Activated CD4-positive, alpha-beta T cell treated with anti-CD3 and anti-CD28 coated beads for 36 hours (primary cell): ENCODE data around the gene OR2V1. TPM values are rescaled to one million over a fixed set of nuclear protein-coding genes. Genes with fewer than 3 reads are reported as not detected.
"Not testable (repeated sequence)": the region's sequence is repeated elsewhere in the genome, so short reads cannot be mapped to it uniquely, and the experiment has no call there.

Experiments
- ATAC-seq: fragments of 200-7000 bp; cut with Tn5 transposase; one replicate; pipeline ENCODE4 v1.10.0; 2021; ENCODE audit warnings: mild to moderate bottlenecking, moderate library complexity
- CTCF ChIA-PET: fragments of 350-600 bp; sonication (Branson Sonifier 250); formaldehyde crosslinking; loops from one replicate; lab custom pipeline; 2021; ENCODE audit warnings: antibody characterized with exemption; lab: Charles Lee
- POLR2A ChIA-PET: fragments of 350-600 bp; sonication (Branson Sonifier 250); formaldehyde crosslinking; loops from one replicate; lab custom pipeline; 2021; ENCODE audit warnings: antibody characterized with exemption, inconsistent platforms; lab: Charles Lee
- DNase-seq: peaks from one replicate; pipeline ENCODE4 v3.0.0-alpha.2; 2020
- H3K27ac Mint-ChIP-seq: one replicate; pipeline ENCODE4 v1.8.0; 2021; ENCODE audit warnings: mixed read lengths
- H3K27me3 Mint-ChIP-seq: one replicate; pipeline ENCODE4 v1.8.0; 2021; ENCODE audit warnings: mixed read lengths
- H3K36me3 Mint-ChIP-seq: one replicate; pipeline ENCODE4 v1.8.0; 2021; ENCODE audit warnings: low read depth, mixed read lengths
- H3K4me1 Mint-ChIP-seq: one replicate; pipeline ENCODE4 v1.8.0; 2021; ENCODE audit warnings: mixed read lengths
- H3K4me3 Mint-ChIP-seq: one replicate; pipeline ENCODE4 v1.8.0; 2021; ENCODE audit warnings: mild to moderate bottlenecking, moderate library complexity, mixed read lengths
- H3K9me3 Mint-ChIP-seq: one replicate; pipeline ENCODE4 v1.8.0; 2021; ENCODE audit warnings: low read depth, mixed read lengths
- intact Hi-C, 2 experiments: fragments of 100-400 bp; cut with DNase I in 1 of 2; cut with micrococcal nuclease in 1 of 2; formaldehyde crosslinking; loops; one replicate each; pipeline versions ENCODE4 v1.14.2 to v1.15.1; 2022 to 2024; cut with DNase I, micrococcal nuclease
- total RNA-seq, 2 experiments: library from RNA; stranded (reverse); gene quantifications; one replicate each; pipeline ENCODE4 v1.2.3, GENCODE V29; 2021

OR2V1 gene
- total RNA-seq, 2 experiments from 2014 or later, result not detected

- intact Hi-C loops, result no loop called here
- no peaks in the 10 kb centered on the region for H3K4me1 Mint-ChIP-seq
- DNase-seq, result no peak
- POLR2A ChIA-PET, result no interaction called here
- no peaks in the 10 kb centered on the region for H3K36me3 Mint-ChIP-seq
- peaks cover 31% of the 10 kb centered on the region for H3K27me3 Mint-ChIP-seq
- no peak for ATAC-seq
- H3K9me3 Mint-ChIP-seq, result peaks cover 17% of the 10 kb centered on the region
- H3K27ac Mint-ChIP-seq, result no peak overlapping the region
- CTCF ChIA-PET, result no interaction called here
- no peak overlapping the region for H3K4me3 Mint-ChIP-seq
Observed at GRCh38 chr5:181142054-181142453, 11.1 kb upstream of the OR2V1 start.

GRCh38 chr5:181140766-181141165, 9.8 kb upstream of the OR2V1 start:
- Mint-ChIP-seq H3K4me3 (no peak overlapping the region), H3K9me3 (peaks cover 17% of the 10 kb centered on the region), H3K4me1 (no peaks in the 10 kb centered on the region), H3K27ac (no peak overlapping the region), H3K27me3 (peaks cover 29% of the 10 kb centered on the region), H3K36me3 (no peaks in the 10 kb centered on the region)
- CTCF ChIA-PET, result interaction anchor here (1.1 kb wide), 1 partner anchor 44 kb away, joined by 3 read pairs; no protein-coding TSS in a partner anchor
- ATAC-seq (no peak), DNase-seq (no peak)
- intact Hi-C loops, result no loop called here
- POLR2A ChIA-PET, result no interaction called here

GRCh38 chr5:181138258-181138657, 7.3 kb upstream of the OR2V1 start:
- intact Hi-C loops, result no loop called here
- Mint-ChIP-seq H3K36me3 (no peaks in the 10 kb centered on the region), H3K4me3 (no peak overlapping the region), H3K27ac (no peak overlapping the region), H3K4me1 (no peaks in the 10 kb centered on the region), H3K9me3 (peaks cover 13% of the 10 kb centered on the region), H3K27me3 (peaks cover 28% of the 10 kb centered on the region)
- ChIA-PET POLR2A (no interaction called here), CTCF (no interaction called here)
- DNase-seq (no peak), ATAC-seq (no peak)

GRCh38 chr5:181136361-181136955, 5.5 kb upstream of the OR2V1 start:
- intact Hi-C loops, result no loop called here
- Mint-ChIP-seq H3K9me3 (peaks cover 13% of the 10 kb centered on the region), H3K27me3 (peaks cover 27% of the 10 kb centered on the region), H3K36me3 (no peaks in the 10 kb centered on the region), H3K27ac (no peak overlapping the region), H3K4me3 (no peak overlapping the region), H3K4me1 (no peaks in the 10 kb centered on the region)
- ATAC-seq (no peak), DNase-seq (no peak)
- ChIA-PET POLR2A (no interaction called here), CTCF (interaction anchor here (0.7 kb wide), 1 partner anchor 85 kb away, joined by 3 read pairs; no protein-coding TSS in a partner anchor)

GRCh38 chr5:181134259-181134658, 3.3 kb upstream of the OR2V1 start:
- intact Hi-C loops, result no loop called here
- Mint-ChIP-seq H3K27me3 (peaks cover 26% of the 10 kb centered on the region), H3K9me3 (peaks cover 7% of the 10 kb centered on the region), H3K27ac (no peak overlapping the region), H3K4me3 (no peak overlapping the region), H3K36me3 (no peaks in the 10 kb centered on the region), H3K4me1 (no peaks in the 10 kb centered on the region)
- ATAC-seq, result no peak
- POLR2A ChIA-PET, result no interaction called here
- no peak for DNase-seq
- CTCF ChIA-PET, result no interaction called here

GRCh38 chr5:181133610-181134231, 2.8 kb upstream of the OR2V1 start:
- H3K27me3 Mint-ChIP-seq, result peaks cover 28% of the 10 kb centered on the region
- ChIA-PET CTCF (no interaction called here), POLR2A (no interaction called here)
- no peak overlapping the region for H3K27ac Mint-ChIP-seq
- DNase-seq (no peak), ATAC-seq (no peak)
- no peak overlapping the region for H3K4me3 Mint-ChIP-seq
- no peaks in the 10 kb centered on the region for H3K4me1 Mint-ChIP-seq
- H3K9me3 Mint-ChIP-seq, result peaks cover 5% of the 10 kb centered on the region
- intact Hi-C loops, result no loop called here
- no peaks in the 10 kb centered on the region for H3K36me3 Mint-ChIP-seq

- Mint-ChIP-seq H3K4me3 (no peak overlapping the region), H3K27ac (no peak overlapping the region), H3K9me3 (peaks cover 3% of the 10 kb centered on the region), H3K4me1 (no peaks in the 10 kb centered on the region), H3K27me3 (peaks cover 33% of the 10 kb centered on the region), H3K36me3 (no peaks in the 10 kb centered on the region)
- ATAC-seq, result no peak
- intact Hi-C loops, result no loop called here
- ChIA-PET CTCF (no interaction called here), POLR2A (no interaction called here)
- no peak for DNase-seq
Observed at GRCh38 chr5:181133083-181133482, 2.1 kb upstream of the OR2V1 start.

GRCh38 chr5:181131514-181131913, 545 bp upstream of the OR2V1 start:
- ChIA-PET CTCF (interaction anchor here (0.6 kb wide), 1 partner anchor 821 kb away, joined by 3 read pairs; no protein-coding TSS in a partner anchor), POLR2A (no interaction called here)
- no peak overlapping the region for H3K4me3 Mint-ChIP-seq
- H3K36me3 Mint-ChIP-seq, result no peaks in the 10 kb centered on the region
- no peak for ATAC-seq
- H3K27me3 Mint-ChIP-seq, result peaks cover 41% of the 10 kb centered on the region
- no peaks in the 10 kb centered on the region for H3K4me1 Mint-ChIP-seq
- H3K9me3 Mint-ChIP-seq, result no peaks in the 10 kb centered on the region
- no peak overlapping the region for H3K27ac Mint-ChIP-seq
- intact Hi-C loops, result no loop called here
- no peak for DNase-seq

- H3K4me1 Mint-ChIP-seq, CTCF ChIA-PET, H3K4me3 Mint-ChIP-seq, H3K36me3 Mint-ChIP-seq, H3K27ac Mint-ChIP-seq, H3K9me3 Mint-ChIP-seq, POLR2A ChIA-PET, DNase-seq, intact Hi-C loops, ATAC-seq: not testable (repeated sequence)
- H3K27me3 Mint-ChIP-seq, result peaks cover 45% of the 10 kb centered on the region
Observed at GRCh38 chr5:181130081-181130480, 888 bp downstream of the OR2V1 start.

- H3K27ac Mint-ChIP-seq, result no peak overlapping the region
- no peak for DNase-seq
- ATAC-seq, result no peak
- no peaks in the 10 kb centered on the region for H3K36me3 Mint-ChIP-seq
- intact Hi-C loops, result no loop called here
- no peak overlapping the region for H3K4me3 Mint-ChIP-seq
- no peaks in the 10 kb centered on the region for H3K9me3 Mint-ChIP-seq
- ChIA-PET CTCF (no interaction called here), POLR2A (no interaction called here)
- H3K27me3 Mint-ChIP-seq, result peaks cover 45% of the 10 kb centered on the region
- H3K4me1 Mint-ChIP-seq, result no peaks in the 10 kb centered on the region
Observed at GRCh38 chr5:181129601-181130000, 1.4 kb downstream of the OR2V1 start.

- Mint-ChIP-seq H3K9me3 (no peaks in the 10 kb centered on the region), H3K36me3 (no peaks in the 10 kb centered on the region), H3K4me1 (no peaks in the 10 kb centered on the region), H3K27me3 (peaks cover 50% of the 10 kb centered on the region), H3K27ac (no peak overlapping the region), H3K4me3 (no peak overlapping the region)
- POLR2A ChIA-PET, result no interaction called here
- CTCF ChIA-PET, result no interaction called here
- no peak for ATAC-seq
- intact Hi-C loops, result no loop called here
- no peak for DNase-seq
Observed at GRCh38 chr5:181127907-181128626, 2.9 kb downstream of the OR2V1 start.

- intact Hi-C loops, result no loop called here
- no peaks in the 10 kb centered on the region for H3K4me1 Mint-ChIP-seq
- H3K27me3 Mint-ChIP-seq, result peaks cover 53% of the 10 kb centered on the region
- no peaks in the 10 kb centered on the region for H3K36me3 Mint-ChIP-seq
- ChIA-PET POLR2A (no interaction called here), CTCF (no interaction called here)
- no peaks in the 10 kb centered on the region for H3K9me3 Mint-ChIP-seq
- H3K27ac Mint-ChIP-seq, result no peak overlapping the region
- H3K4me3 Mint-ChIP-seq, result no peak overlapping the region
- no peak for ATAC-seq
- DNase-seq, result no peak
Observed at GRCh38 chr5:181127456-181127855, 3.5 kb downstream of the OR2V1 start.
